Cardiac fibroblast (primary cell): ENCODE results near the gene FBXO8.

Experiments
- DNase-seq, 2 donors: peaks; one replicate each; pipeline versions ENCODE4 v3.0.0 to v3.0.0-alpha.2; 2010; ENCODE audit warnings: low read depth in 2 of 2
- H3K4me3 ChIP-seq, 2 donors: replicated peaks in 1 of 2; 1 replicate in 1 of 2; 2 replicates in 1 of 2; pipeline ENCODE4 v1.5.1; 2011; ENCODE audit warnings: low read depth in 2 of 2, low read length in 2 of 2, mild to moderate bottlenecking in 2 of 2, moderate library complexity in 1 of 2
- CTCF ChIP-seq: IDR thresholded peaks from one replicate; pipeline ENCODE4 v1.5.1; 2011; ENCODE audit warnings: low read depth, mild to moderate bottlenecking, low read length, inconsistent platforms

FBXO8 gene

GRCh38 chr4:174278467-174278866 is 5.0 kb downstream of the FBXO8 start:
- no peak for DNase-seq
- no peak overlapping the region for H3K4me3 ChIP-seq
- no peak for TF ChIP-seq CTCF

- TF ChIP-seq CTCF, result no peak
Observed at GRCh38 chr4:174277433-174277832, 6.0 kb downstream of the FBXO8 start.

GRCh38 chr4:174275101-174275500 is 8.4 kb downstream of the FBXO8 start:
- H3K4me3 ChIP-seq, result no peak overlapping the region
- no peak for TF ChIP-seq CTCF
- DNase-seq, result no peak

More at GRCh38 chr4:174277433-174277832, 6.0 kb downstream of the FBXO8 start:
- DNase-seq, result no peak
- no peak overlapping the region for H3K4me3 ChIP-seq

- TF ChIP-seq CTCF, result no peak
- DNase-seq, result no peak
- H3K4me3 ChIP-seq, result no peak overlapping the region
Observed at GRCh38 chr4:174274436-174274835, 9.0 kb downstream of the FBXO8 start.

GRCh38 chr4:174273930-174274329 is 9.5 kb downstream of the FBXO8 start:
- no peak overlapping the region for H3K4me3 ChIP-seq
- TF ChIP-seq CTCF, result no peak
- no peak for DNase-seq

- DNase-seq, result no peak
- H3K4me3 ChIP-seq, result no peak overlapping the region
- TF ChIP-seq CTCF, result no peak
Observed at GRCh38 chr4:174266416-174266815, 17.1 kb downstream of the FBXO8 start.

- no peak for TF ChIP-seq CTCF
- no peak overlapping the region for H3K4me3 ChIP-seq
- no peak for DNase-seq
Observed at GRCh38 chr4:174265916-174266315, 17.6 kb downstream of the FBXO8 start.
